Keratinocyte (primary cell): ENCODE data around the gene RALGPS1. TPM values are rescaled to one million over a fixed set of nuclear protein-coding genes. Genes with fewer than 3 reads are reported as not detected.

ENCODE experiments used
- DNase-seq: peaks from one replicate; pipeline ENCODE4 v3.0.0-alpha.2; 2011; ENCODE audit warnings: low read depth, missing footprints, low spot score
- FAIRE-seq: peaks from 2 replicates; lab custom pipeline; 2011; peaks lifted over from hg19 to GRCh38; lab: Jason Lieb, UNC
- H2AFZ ChIP-seq: 2 replicates; pipeline ENCODE4 v1.6.0; 2012; ENCODE audit warnings: low read length, control low read depth, inconsistent platforms; ENCODE audit not compliant: control insufficient read depth
- H3K27ac ChIP-seq: 2 replicates; pipeline ENCODE4 v1.5.1; 2011; ENCODE audit warnings: low read length; ENCODE audit not compliant: control insufficient read depth, insufficient read depth
- H3K27me3 ChIP-seq: 3 replicates; pipeline ENCODE4 v1.6.0; 2011; ENCODE audit warnings: low read length; ENCODE audit not compliant: control insufficient read depth, insufficient read depth; ENCODE audit errors: extremely low read depth
- H3K36me3 ChIP-seq, 2 experiments: 2 replicates in 1 of 2; 3 replicates in 1 of 2; pipeline ENCODE4 v1.5.1; 2011; ENCODE audit warnings: low read length in 2 of 2, mild to moderate bottlenecking in 1 of 2; ENCODE audit not compliant: control insufficient read depth in 2 of 2, insufficient read depth in 2 of 2; ENCODE audit errors: extremely low read depth in 1 of 2
- H3K4me1 ChIP-seq: 3 replicates; pipeline ENCODE4 v1.5.1; 2011; ENCODE audit warnings: low read length; ENCODE audit not compliant: control insufficient read depth, insufficient read depth; ENCODE audit errors: extremely low read depth
- H3K4me2 ChIP-seq: 3 replicates; pipeline ENCODE4 v1.6.0; 2011; ENCODE audit warnings: low read depth, low read length; ENCODE audit not compliant: control insufficient read depth, insufficient read depth; ENCODE audit errors: extremely low read depth
- H3K4me3 ChIP-seq, 3 experiments: fragments of 200-600 bp in 1 of 3; sonication (generic) in 1 of 3; 2 replicates in 2 of 3; 3 replicates in 1 of 3; pipeline ENCODE4 v1.5.1; 2011 to 2016; ENCODE audit warnings: low read length in 3 of 3, mild to moderate bottlenecking in 3 of 3, control low read depth in 2 of 3, inconsistent platforms in 1 of 3, low read depth in 1 of 3, mixed read lengths in 1 of 3, mixed run types in 1 of 3, moderate library complexity in 1 of 3; ENCODE audit not compliant: control insufficient read depth in 2 of 3, insufficient read depth in 2 of 3; ENCODE audit errors: extremely low read depth in 1 of 3
- H3K79me2 ChIP-seq: 2 replicates; pipeline ENCODE4 v1.6.0; 2012; ENCODE audit warnings: low read length; ENCODE audit not compliant: control insufficient read depth, insufficient read depth
- H3K9ac ChIP-seq: 3 replicates; pipeline ENCODE4 v1.6.0; 2011; ENCODE audit warnings: low read length; ENCODE audit not compliant: control insufficient read depth, insufficient read depth; ENCODE audit errors: extremely low read depth
- H3K9me1 ChIP-seq: 3 replicates; pipeline ENCODE4 v1.6.0; 2011; ENCODE audit warnings: low read length; ENCODE audit not compliant: control insufficient read depth, insufficient read depth; ENCODE audit errors: extremely low read depth
- H3K9me3 ChIP-seq: 2 replicates; pipeline ENCODE4 v1.5.1; 2012; ENCODE audit warnings: low read depth, low read length; ENCODE audit not compliant: control insufficient read depth
- H4K20me1 ChIP-seq: 3 replicates; pipeline ENCODE4 v1.6.0; 2011; ENCODE audit warnings: low read length; ENCODE audit not compliant: control insufficient read depth, insufficient read depth; ENCODE audit errors: extremely low read depth
- EZH2 ChIP-seq: IDR thresholded peaks from one replicate; pipeline ENCODE4 v1.6.1; 2012; ENCODE audit warnings: inconsistent platforms, mild to moderate bottlenecking, low read length, moderate library complexity
- dilution Hi-C: fragments of 300-500 bp; cut with MboI; formaldehyde crosslinking; loops from one replicate; pipeline ENCODE4 v1.7.0; 2020; ENCODE audit warnings: low sequenced_read_pairs; ENCODE audit not compliant: extremely low pct_ligation_motif_present
- polyA plus RNA-seq, 5 experiments: library from polyadenylated mRNA; depleted of rRNA in 3 of 5; stranded (reverse) in 3 of 5; stranded (forward) in 1 of 5; unstranded in 1 of 5; fragments of >200 nt; gene quantifications; 1 replicate in 1 of 5; 2 replicates in 3 of 5; 3 replicates in 1 of 5; pipeline versions ENCODE4 v1.2.1 to v1.2.3, GENCODE V29; 2011 to 2012; ENCODE audit warnings: missing spikeins in 2 of 5, low read depth in 1 of 5, low replicate concordance in 1 of 5
- TF ChIP-seq, protein P1 (sequence below), 3 experiments: IDR thresholded peaks in 1 of 3; conservative IDR thresholded peaks in 1 of 3; optimal IDR thresholded peaks in 1 of 3; 2 replicates in 2 of 3; 3 replicates in 1 of 3; pipeline versions ENCODE3 to v1.5.1; 2011; ENCODE audit warnings: low read length in 3 of 3, mild to moderate bottlenecking in 3 of 3, moderate library complexity in 2 of 3, control low read depth in 1 of 3, inconsistent platforms in 1 of 3; ENCODE audit not compliant: insufficient read depth in 2 of 3; ENCODE audit errors: extremely low read depth in 1 of 3

RALGPS1 gene
- polyA plus RNA-seq, 1 donor (not counting 4 experiments of a cell fraction or from before 2014, with no cell fraction given), result 0.56 TPM

DNA sequence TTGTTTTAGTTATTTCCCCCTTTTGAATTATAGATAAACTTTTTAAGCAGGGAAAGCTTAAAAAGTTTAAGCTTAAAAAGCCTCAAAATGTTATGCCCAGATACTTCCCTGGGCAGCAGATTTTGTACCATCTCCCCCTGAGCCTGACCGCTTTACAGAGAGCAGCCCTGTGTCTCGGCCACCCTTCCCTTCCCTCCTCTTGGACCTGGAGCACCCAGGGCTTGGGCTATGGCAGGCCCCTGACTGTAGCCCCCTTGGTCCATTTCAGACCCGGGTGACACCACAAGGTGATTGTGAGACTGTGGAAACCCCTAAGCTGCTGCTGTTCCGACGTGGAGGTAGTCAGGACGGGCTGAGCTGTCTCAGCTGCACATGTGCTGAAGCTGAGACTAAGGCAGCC, 97.7 kb downstream of the RALGPS1 start:
- no peak overlapping the region for H3K4me3 ChIP-seq
- H3K4me1 ChIP-seq, result no peaks in the 10 kb centered on the region
- no peaks in the 10 kb centered on the region for H4K20me1 ChIP-seq
- H3K79me2 ChIP-seq, result no peaks in the 10 kb centered on the region
- DNase-seq, result no peak
- H3K4me2 ChIP-seq, result no peak overlapping the region
- H3K27me3 ChIP-seq, result peaks cover 15% of the 10 kb centered on the region
- FAIRE-seq, result no peak
- H3K27ac ChIP-seq, result no peak overlapping the region
- no peak overlapping the region for H2AFZ ChIP-seq
- no peaks in the 10 kb centered on the region for H3K9me1 ChIP-seq
- H3K9me3 ChIP-seq, result no peaks in the 10 kb centered on the region
- no peak overlapping the region for H3K9ac ChIP-seq
- TF ChIP-seq, protein P1, sequence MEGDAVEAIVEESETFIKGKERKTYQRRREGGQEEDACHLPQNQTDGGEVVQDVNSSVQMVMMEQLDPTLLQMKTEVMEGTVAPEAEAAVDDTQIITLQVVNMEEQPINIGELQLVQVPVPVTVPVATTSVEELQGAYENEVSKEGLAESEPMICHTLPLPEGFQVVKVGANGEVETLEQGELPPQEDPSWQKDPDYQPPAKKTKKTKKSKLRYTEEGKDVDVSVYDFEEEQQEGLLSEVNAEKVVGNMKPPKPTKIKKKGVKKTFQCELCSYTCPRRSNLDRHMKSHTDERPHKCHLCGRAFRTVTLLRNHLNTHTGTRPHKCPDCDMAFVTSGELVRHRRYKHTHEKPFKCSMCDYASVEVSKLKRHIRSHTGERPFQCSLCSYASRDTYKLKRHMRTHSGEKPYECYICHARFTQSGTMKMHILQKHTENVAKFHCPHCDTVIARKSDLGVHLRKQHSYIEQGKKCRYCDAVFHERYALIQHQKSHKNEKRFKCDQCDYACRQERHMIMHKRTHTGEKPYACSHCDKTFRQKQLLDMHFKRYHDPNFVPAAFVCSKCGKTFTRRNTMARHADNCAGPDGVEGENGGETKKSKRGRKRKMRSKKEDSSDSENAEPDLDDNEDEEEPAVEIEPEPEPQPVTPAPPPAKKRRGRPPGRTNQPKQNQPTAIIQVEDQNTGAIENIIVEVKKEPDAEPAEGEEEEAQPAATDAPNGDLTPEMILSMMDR (optimal IDR thresholded peaks at IDR 0.05 in 1 of 3, IDR thresholded peaks at IDR 0.05 in 1 of 3, conservative IDR thresholded peaks at IDR 0.05 in 1 of 3; ENCODE audit: extremely low read depth in 1 of 3, insufficient read depth in 2 of 3, low read length in 3 of 3), result no peak
- no peak for TF ChIP-seq EZH2
- no peaks in the 10 kb centered on the region for H3K36me3 ChIP-seq
- dilution Hi-C loops, result no loop called here

DNA sequence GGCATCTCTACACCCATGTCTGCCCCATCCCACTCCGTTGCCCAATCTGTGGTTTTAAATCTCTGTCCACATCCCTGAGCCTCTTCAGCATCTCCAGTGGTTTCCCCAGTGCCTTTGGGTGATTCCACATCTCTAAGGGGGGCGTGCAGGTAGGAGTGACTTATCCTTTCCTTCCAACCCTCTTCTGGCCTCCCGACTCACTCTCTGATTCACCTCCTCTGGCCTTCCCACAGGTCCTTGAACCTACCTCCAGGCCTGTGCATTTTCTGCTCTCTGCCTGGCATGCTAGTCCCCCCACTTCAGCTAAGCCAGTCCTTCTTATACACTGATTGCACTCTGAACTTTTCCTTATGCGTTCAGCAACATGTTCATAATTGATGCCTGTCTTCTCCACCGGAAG, 99.0 kb downstream of the RALGPS1 start:
- Histone ChIP-seq H3K79me2 (no peaks in the 10 kb centered on the region), H2AFZ (no peak overlapping the region), H3K9me1 (no peaks in the 10 kb centered on the region), H3K9me3 (no peaks in the 10 kb centered on the region), H3K4me3 (no peak overlapping the region), H4K20me1 (no peaks in the 10 kb centered on the region), H3K4me2 (no peak overlapping the region), H3K27ac (no peak overlapping the region), H3K4me1 (no peaks in the 10 kb centered on the region), H3K27me3 (peaks cover 15% of the 10 kb centered on the region), H3K36me3 (no peaks in the 10 kb centered on the region), H3K9ac (no peak overlapping the region)
- no peak for FAIRE-seq
- dilution Hi-C loops, result no loop called here
- TF ChIP-seq, protein P1 (optimal IDR thresholded peaks at IDR 0.05 in 1 of 3, IDR thresholded peaks at IDR 0.05 in 1 of 3, conservative IDR thresholded peaks at IDR 0.05 in 1 of 3; ENCODE audit: extremely low read depth in 1 of 3, insufficient read depth in 2 of 3, low read length in 3 of 3), result no peak
- no peak for TF ChIP-seq EZH2
- no peak for DNase-seq
